H1 (cell line): Measurements from ENCODE around the gene CSE1L. TPM values are rescaled to one million over a fixed set of nuclear protein-coding genes. Genes with fewer than 3 reads are reported as not detected.

Experiments
- CBX5 ChIP-seq: fragments of 300-800, 300-1000 bp; sonication (generic); IDR thresholded peaks from 2 replicates; pipeline ENCODE4 v1.7.1; 2016; ENCODE audit warnings: antibody characterized with exemption, low read length, low read depth
- CBX8 ChIP-seq: fragments of 300-800, 300-1000 bp; sonication (generic); IDR thresholded peaks from 2 replicates; pipeline ENCODE4 v1.7.1; 2016; ENCODE audit warnings: low read depth, low read length, borderline replicate concordance
- CTBP2 ChIP-seq: IDR thresholded peaks from 2 replicates; pipeline ENCODE4 v1.7.0; 2011; ENCODE audit warnings: borderline replicate concordance, mild to moderate bottlenecking, moderate library complexity, mixed read lengths, low read length; ENCODE audit not compliant: insufficient read depth, insufficient read length
- JUND ChIP-seq: IDR thresholded peaks from 2 replicates; pipeline ENCODE4 v1.6.1; 2011; ENCODE audit warnings: mild to moderate bottlenecking, improper control_type of control experiment, low read length
- NRF1 ChIP-seq: IDR thresholded peaks from 2 replicates; pipeline ENCODE4 v1.6.1; 2011; ENCODE audit warnings: mild to moderate bottlenecking, low read depth, low read length, improper control_type of control experiment
- RBBP5 ChIP-seq: IDR thresholded peaks from 2 replicates; pipeline ENCODE4 v1.7.1; 2012; ENCODE audit warnings: low read depth, mild to moderate bottlenecking, inconsistent platforms, low read length, moderate library complexity, borderline replicate concordance
- RXRA ChIP-seq: IDR thresholded peaks from 2 replicates; pipeline ENCODE4 v1.6.1; 2011; ENCODE audit warnings: low read depth, mild to moderate bottlenecking, low read length, moderate library complexity; ENCODE audit not compliant: insufficient read depth
- SP4 ChIP-seq: IDR thresholded peaks from 2 replicates; pipeline ENCODE4 v1.6.1; 2012; ENCODE audit warnings: low read length, inconsistent platforms
- TBP ChIP-seq: IDR thresholded peaks from 2 replicates; pipeline ENCODE4 v1.6.1; 2011; ENCODE audit warnings: low read depth, low read length, improper control_type of control experiment
- TEAD4 ChIP-seq: IDR thresholded peaks from 2 replicates; pipeline ENCODE4 v1.6.1; 2012; ENCODE audit warnings: low read depth, low read length, inconsistent platforms, mixed read lengths
- ZNF274 ChIP-seq: IDR thresholded peaks from 2 replicates; pipeline ENCODE4 v1.7.0; 2012; ENCODE audit warnings: low read length, borderline replicate concordance; ENCODE audit errors: extremely low read depth
- polyA plus RNA-seq, 7 experiments: library from polyadenylated mRNA; depleted of rRNA in 3 of 7; stranded (reverse) in 5 of 7; unstranded in 2 of 7; fragments of >200 nt in 5 of 7; fragments of 200-250 nt in 2 of 7; gene quantifications; 1 replicate in 5 of 7; 2 replicates in 1 of 7; 4 replicates in 1 of 7; pipeline versions ENCODE4 v1.2.1 to v1.2.3, GENCODE V29; 2011 to 2013; ENCODE audit warnings: missing spikeins in 2 of 7, mixed read lengths in 2 of 7
- total RNA-seq: library from RNA; stranded (reverse); fragmentation: NEBNext Ultra II Directional; extraction: Animal tissue kit (Norgen Biotek cat#: 25700); gene quantifications from 2 replicates; pipeline ENCODE4 v1.2.1, GENCODE V29; 2021
- TF ChIP-seq, protein P1 (sequence below): fragments of 300-600 bp; sonication (generic); IDR thresholded peaks from 2 replicates; pipeline ENCODE4 v1.7.1; 2012; ENCODE audit warnings: low read length, moderate library complexity, mild to moderate bottlenecking, inconsistent platforms; ENCODE audit not compliant: insufficient replicate concordance

Gene CSE1L
- total and polyA plus RNA-seq, 2 of the 8 experiments (the other 6 are each of a cell fraction or from before 2014, with no cell fraction given), result 94.1 to 269 TPM

DNA sequence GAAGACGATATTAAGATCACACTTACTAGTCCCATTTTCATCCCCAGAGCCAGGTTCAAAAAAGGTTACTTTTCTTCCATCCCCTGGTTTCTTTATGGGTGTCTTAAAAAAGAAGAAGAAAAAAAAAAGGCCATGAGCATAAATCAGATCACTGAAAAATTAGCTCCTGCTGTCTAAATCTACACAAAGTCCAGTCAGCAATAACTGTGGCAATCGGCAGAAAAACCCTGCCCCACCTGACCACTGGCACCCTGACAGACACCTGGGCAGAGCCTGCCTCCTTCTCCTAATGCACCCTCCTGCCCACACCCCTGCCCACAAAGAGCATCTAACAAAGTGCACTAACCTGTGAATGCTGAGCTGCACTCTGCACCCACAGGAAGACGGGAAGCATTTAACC lies 72.2 kb downstream of the CSE1L start (continued):
- TF ChIP-seq, protein P1, sequence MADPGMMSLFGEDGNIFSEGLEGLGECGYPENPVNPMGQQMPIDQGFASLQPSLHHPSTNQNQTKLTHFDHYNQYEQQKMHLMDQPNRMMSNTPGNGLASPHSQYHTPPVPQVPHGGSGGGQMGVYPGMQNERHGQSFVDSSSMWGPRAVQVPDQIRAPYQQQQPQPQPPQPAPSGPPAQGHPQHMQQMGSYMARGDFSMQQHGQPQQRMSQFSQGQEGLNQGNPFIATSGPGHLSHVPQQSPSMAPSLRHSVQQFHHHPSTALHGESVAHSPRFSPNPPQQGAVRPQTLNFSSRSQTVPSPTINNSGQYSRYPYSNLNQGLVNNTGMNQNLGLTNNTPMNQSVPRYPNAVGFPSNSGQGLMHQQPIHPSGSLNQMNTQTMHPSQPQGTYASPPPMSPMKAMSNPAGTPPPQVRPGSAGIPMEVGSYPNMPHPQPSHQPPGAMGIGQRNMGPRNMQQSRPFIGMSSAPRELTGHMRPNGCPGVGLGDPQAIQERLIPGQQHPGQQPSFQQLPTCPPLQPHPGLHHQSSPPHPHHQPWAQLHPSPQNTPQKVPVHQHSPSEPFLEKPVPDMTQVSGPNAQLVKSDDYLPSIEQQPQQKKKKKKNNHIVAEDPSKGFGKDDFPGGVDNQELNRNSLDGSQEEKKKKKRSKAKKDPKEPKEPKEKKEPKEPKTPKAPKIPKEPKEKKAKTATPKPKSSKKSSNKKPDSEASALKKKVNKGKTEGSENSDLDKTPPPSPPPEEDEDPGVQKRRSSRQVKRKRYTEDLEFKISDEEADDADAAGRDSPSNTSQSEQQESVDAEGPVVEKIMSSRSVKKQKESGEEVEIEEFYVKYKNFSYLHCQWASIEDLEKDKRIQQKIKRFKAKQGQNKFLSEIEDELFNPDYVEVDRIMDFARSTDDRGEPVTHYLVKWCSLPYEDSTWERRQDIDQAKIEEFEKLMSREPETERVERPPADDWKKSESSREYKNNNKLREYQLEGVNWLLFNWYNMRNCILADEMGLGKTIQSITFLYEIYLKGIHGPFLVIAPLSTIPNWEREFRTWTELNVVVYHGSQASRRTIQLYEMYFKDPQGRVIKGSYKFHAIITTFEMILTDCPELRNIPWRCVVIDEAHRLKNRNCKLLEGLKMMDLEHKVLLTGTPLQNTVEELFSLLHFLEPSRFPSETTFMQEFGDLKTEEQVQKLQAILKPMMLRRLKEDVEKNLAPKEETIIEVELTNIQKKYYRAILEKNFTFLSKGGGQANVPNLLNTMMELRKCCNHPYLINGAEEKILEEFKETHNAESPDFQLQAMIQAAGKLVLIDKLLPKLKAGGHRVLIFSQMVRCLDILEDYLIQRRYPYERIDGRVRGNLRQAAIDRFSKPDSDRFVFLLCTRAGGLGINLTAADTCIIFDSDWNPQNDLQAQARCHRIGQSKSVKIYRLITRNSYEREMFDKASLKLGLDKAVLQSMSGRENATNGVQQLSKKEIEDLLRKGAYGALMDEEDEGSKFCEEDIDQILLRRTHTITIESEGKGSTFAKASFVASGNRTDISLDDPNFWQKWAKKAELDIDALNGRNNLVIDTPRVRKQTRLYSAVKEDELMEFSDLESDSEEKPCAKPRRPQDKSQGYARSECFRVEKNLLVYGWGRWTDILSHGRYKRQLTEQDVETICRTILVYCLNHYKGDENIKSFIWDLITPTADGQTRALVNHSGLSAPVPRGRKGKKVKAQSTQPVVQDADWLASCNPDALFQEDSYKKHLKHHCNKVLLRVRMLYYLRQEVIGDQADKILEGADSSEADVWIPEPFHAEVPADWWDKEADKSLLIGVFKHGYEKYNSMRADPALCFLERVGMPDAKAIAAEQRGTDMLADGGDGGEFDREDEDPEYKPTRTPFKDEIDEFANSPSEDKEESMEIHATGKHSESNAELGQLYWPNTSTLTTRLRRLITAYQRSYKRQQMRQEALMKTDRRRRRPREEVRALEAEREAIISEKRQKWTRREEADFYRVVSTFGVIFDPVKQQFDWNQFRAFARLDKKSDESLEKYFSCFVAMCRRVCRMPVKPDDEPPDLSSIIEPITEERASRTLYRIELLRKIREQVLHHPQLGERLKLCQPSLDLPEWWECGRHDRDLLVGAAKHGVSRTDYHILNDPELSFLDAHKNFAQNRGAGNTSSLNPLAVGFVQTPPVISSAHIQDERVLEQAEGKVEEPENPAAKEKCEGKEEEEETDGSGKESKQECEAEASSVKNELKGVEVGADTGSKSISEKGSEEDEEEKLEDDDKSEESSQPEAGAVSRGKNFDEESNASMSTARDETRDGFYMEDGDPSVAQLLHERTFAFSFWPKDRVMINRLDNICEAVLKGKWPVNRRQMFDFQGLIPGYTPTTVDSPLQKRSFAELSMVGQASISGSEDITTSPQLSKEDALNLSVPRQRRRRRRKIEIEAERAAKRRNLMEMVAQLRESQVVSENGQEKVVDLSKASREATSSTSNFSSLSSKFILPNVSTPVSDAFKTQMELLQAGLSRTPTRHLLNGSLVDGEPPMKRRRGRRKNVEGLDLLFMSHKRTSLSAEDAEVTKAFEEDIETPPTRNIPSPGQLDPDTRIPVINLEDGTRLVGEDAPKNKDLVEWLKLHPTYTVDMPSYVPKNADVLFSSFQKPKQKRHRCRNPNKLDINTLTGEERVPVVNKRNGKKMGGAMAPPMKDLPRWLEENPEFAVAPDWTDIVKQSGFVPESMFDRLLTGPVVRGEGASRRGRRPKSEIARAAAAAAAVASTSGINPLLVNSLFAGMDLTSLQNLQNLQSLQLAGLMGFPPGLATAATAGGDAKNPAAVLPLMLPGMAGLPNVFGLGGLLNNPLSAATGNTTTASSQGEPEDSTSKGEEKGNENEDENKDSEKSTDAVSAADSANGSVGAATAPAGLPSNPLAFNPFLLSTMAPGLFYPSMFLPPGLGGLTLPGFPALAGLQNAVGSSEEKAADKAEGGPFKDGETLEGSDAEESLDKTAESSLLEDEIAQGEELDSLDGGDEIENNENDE, result no peak
- TF ChIP-seq NRF1 (no peak), RBBP5 (no peak), RXRA (no peak), CBX5 (no peak), CTBP2 (no peak), SP4 (no peak), TBP (no peak), CBX8 (no peak), JUND (no peak), TEAD4 (no peak), ZNF274 (no peak)
